Measurements from ENCODE around the gene KRTAP4-4.

- TF ChIP-seq GLIS3 (CRISPR knock-in tag; IDR thresholded peaks at IDR 0.05) (no peak), ZFP30 (CRISPR knock-in tag; IDR thresholded peaks at IDR 0.05) (no peak), ZFP3 (CRISPR knock-in tag; IDR thresholded peaks at IDR 0.05) (no peak), RARB (CRISPR knock-in tag; IDR thresholded peaks at IDR 0.05) (no peak), BACH2 (CRISPR knock-in tag; IDR thresholded peaks at IDR 0.05; ENCODE audit: borderline replicate concordance) (no peak), SNAI2 (CRISPR knock-in tag; IDR thresholded peaks at IDR 0.05) (no peak), TOX (CRISPR knock-in tag; IDR thresholded peaks at IDR 0.05; ENCODE audit: borderline replicate concordance) (no peak), ESRRG (CRISPR knock-in tag; IDR thresholded peaks at IDR 0.05) (no peak), ZC3H10 (CRISPR knock-in tag; IDR thresholded peaks at IDR 0.05) (no peak), PATZ1 (CRISPR knock-in tag; IDR thresholded peaks at IDR 0.05; ENCODE audit: borderline replicate concordance) (no peak), ZNF565 (CRISPR knock-in tag; conservative IDR thresholded peaks at IDR 0.05; ENCODE audit: low read depth) (no peak)
Measured at GRCh38 chr17:41196068-41196467, 35.5 kb upstream of the KRTAP4-4 start.

All from SK-N-SH treated with all-trans-retinoic acid at 6 μM for 48 hours (cell line).